HL-60 (cell line): ENCODE results near the gene TOP2B.

Experiments used
- CTCF ChIP-seq: IDR thresholded peaks from one replicate; pipeline ENCODE4 v1.5.1; 2011; ENCODE audit warnings: low read length, control low read depth, inconsistent platforms; ENCODE audit not compliant: insufficient read depth
- POLR2AphosphoS5 ChIP-seq: IDR thresholded peaks from 2 replicates; pipeline ENCODE4 v1.6.1; 2012; ENCODE audit warnings: low read depth

DNA sequence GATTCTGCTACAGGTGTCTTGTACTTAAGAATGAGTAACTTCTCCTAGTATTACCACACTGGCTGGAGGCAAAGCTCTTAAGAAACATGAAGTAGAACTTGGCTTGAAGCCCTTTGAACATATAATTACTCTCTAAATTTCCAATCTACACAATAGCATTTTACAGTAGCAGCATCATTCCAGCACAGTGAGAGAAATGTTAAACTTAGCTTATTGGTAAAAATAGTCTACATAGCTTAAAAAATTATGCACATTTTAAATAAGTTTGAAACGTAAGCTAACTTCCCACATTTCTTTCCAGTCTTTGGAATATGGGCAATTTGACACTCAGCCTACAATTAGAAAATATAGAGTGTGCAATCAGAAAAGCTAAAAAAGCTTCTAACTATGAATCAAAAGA is 32.8 kb upstream of the TOP2B start:
- TF ChIP-seq POLR2AphosphoS5, result no peak
- TF ChIP-seq CTCF, result no peak
